Hepatocyte (in vitro differentiated cells): ENCODE measurements around the gene INPP4B. TPM values are rescaled to one million over a fixed set of nuclear protein-coding genes. Genes with fewer than 3 reads are reported as not detected.

Source experiments
- DNase-seq: peaks from one replicate; pipeline ENCODE4 v3.0.0-alpha.2; 2016; ENCODE audit warnings: low spot score
- H2AFZ ChIP-seq: fragments of 200-600 bp; sonication (generic); 2 replicates; pipeline ENCODE4 v1.6.0; 2016; ENCODE audit warnings: antibody characterized with exemption, mild to moderate bottlenecking
- H3K27ac ChIP-seq: fragments of 200-600 bp; sonication (generic); 2 replicates; pipeline ENCODE4 v1.5.1; 2016; ENCODE audit warnings: mild to moderate bottlenecking
- H3K27me3 ChIP-seq: fragments of 200-600 bp; sonication (generic); 2 replicates; pipeline ENCODE4 v1.6.1; 2016
- H3K36me3 ChIP-seq: fragments of 200-600 bp; sonication (generic); replicated peaks from 2 replicates; pipeline ENCODE4 v1.5.1; 2016; ENCODE audit warnings: low read depth; ENCODE audit not compliant: insufficient read depth
- H3K4me1 ChIP-seq: fragments of 200-600 bp; sonication (generic); 2 replicates; pipeline ENCODE4 v1.5.1; 2016; ENCODE audit warnings: mild to moderate bottlenecking, moderate library complexity; ENCODE audit not compliant: insufficient read depth
- H3K4me2 ChIP-seq: fragments of 200-600 bp; sonication (generic); 2 replicates; pipeline ENCODE4 v1.6.0; 2016
- H3K4me3 ChIP-seq: fragments of 200-600 bp; sonication (generic); 2 replicates; pipeline ENCODE4 v1.5.1; 2016; ENCODE audit warnings: mild to moderate bottlenecking
- H3K79me2 ChIP-seq: fragments of 200-600 bp; sonication (generic); 2 replicates; pipeline ENCODE4 v1.6.0; 2017; ENCODE audit warnings: mild to moderate bottlenecking
- H3K9me2 ChIP-seq: fragments of 200-600 bp; sonication (generic); replicated peaks from 2 replicates; pipeline ENCODE4 v1.6.0; 2017; ENCODE audit warnings: mild to moderate bottlenecking; ENCODE audit not compliant: insufficient read depth
- H3K9me3 ChIP-seq: fragments of 200-600 bp; sonication (generic); 2 replicates; pipeline ENCODE4 v1.5.1; 2016; ENCODE audit warnings: low read depth, mild to moderate bottlenecking
- H4K20me1 ChIP-seq: fragments of 200-600 bp; sonication (generic); 2 replicates; pipeline ENCODE4 v1.6.0; 2016; ENCODE audit warnings: mild to moderate bottlenecking; ENCODE audit not compliant: insufficient read depth, poor library complexity, severe bottlenecking
- CTCF ChIP-seq: fragments of 200-600 bp; sonication (generic); IDR thresholded peaks from 2 replicates; pipeline ENCODE4 v1.5.1; 2016; ENCODE audit warnings: antibody characterized with exemption, mild to moderate bottlenecking; ENCODE audit not compliant: poor library complexity
- EZH2 ChIP-seq: fragments of 200-600 bp; sonication (generic); IDR thresholded peaks from 2 replicates; pipeline ENCODE4 v1.6.1; 2016; ENCODE audit warnings: antibody characterized with exemption, mild to moderate bottlenecking, borderline replicate concordance
- EZH2phosphoT487 ChIP-seq: fragments of 200-600 bp; sonication (generic); IDR thresholded peaks from one replicate; pipeline ENCODE4 v1.6.1; 2018; ENCODE audit warnings: antibody characterized with exemption, mild to moderate bottlenecking, low read depth, moderate library complexity; ENCODE audit not compliant: unreplicated experiment, severe bottlenecking
- WGBS: methylation state at CpG from one replicate; pipeline ENCODE4 v1.1.6; 2016; ENCODE audit warnings: low lambda C conversion rate; ENCODE audit errors: missing lambda C conversion rate; 5-methylcytosine and 5-hydroxymethylcytosine counted together
- polyA plus RNA-seq: library from polyadenylated mRNA; unstranded; fragments of >200 nt; fragmentation: Nextera tagmentation; extraction: Ambion mirVana; gene quantifications from 2 replicates; pipeline ENCODE4 v1.2.1, GENCODE V29; 2016
- total RNA-seq: library from RNA; depleted of rRNA; stranded (reverse); fragments of >200 nt; gene quantifications from 2 replicates; pipeline ENCODE4 v1.2.3, GENCODE V29; 2014

Gene INPP4B
- total and polyA plus RNA-seq, 2 experiments from 2014 or later = 4.2 to 7.1 TPM

- no peak overlapping the region for H3K4me3 ChIP-seq
- no peaks in the 10 kb centered on the region for H4K20me1 ChIP-seq
- no peak overlapping the region for H3K4me2 ChIP-seq
- no peaks in the 10 kb centered on the region for H3K4me1 ChIP-seq
- H3K36me3 ChIP-seq = no peaks in the 10 kb centered on the region
- H3K9me3 ChIP-seq = no peaks in the 10 kb centered on the region
- no peak for DNase-seq
- no peaks in the 10 kb centered on the region for H3K9me2 ChIP-seq
- 85% methylated on average over 2 of the region's 2 CpGs for WGBS
- no peak overlapping the region for H2AFZ ChIP-seq
- no peak overlapping the region for H3K27ac ChIP-seq
- no peaks in the 10 kb centered on the region for H3K27me3 ChIP-seq
- TF ChIP-seq EZH2 (no peak), EZH2phosphoT487 (no peak), CTCF (no peak)
- H3K79me2 ChIP-seq = no peaks in the 10 kb centered on the region
These were observed 406.0 kb downstream of the INPP4B start for GRCh38 chr4:142440093-142440492.

GRCh38 chr4:142435599-142436235 is 410.4 kb downstream of the INPP4B start:
- Histone ChIP-seq H3K27ac (no peak overlapping the region), H3K79me2 (no peaks in the 10 kb centered on the region), H4K20me1 (no peaks in the 10 kb centered on the region), H3K4me1 (no peaks in the 10 kb centered on the region), H3K27me3 (no peaks in the 10 kb centered on the region), H2AFZ (no peak overlapping the region), H3K36me3 (no peaks in the 10 kb centered on the region), H3K9me2 (no peaks in the 10 kb centered on the region), H3K4me2 (no peak overlapping the region), H3K4me3 (no peak overlapping the region), H3K9me3 (no peaks in the 10 kb centered on the region)
- WGBS = 64% methylated on average over 8 of the region's 8 CpGs
- DNase-seq = peak; percentile 21
- no peak for TF ChIP-seq EZH2
- TF ChIP-seq CTCF = no peak
- no peak for TF ChIP-seq EZH2phosphoT487

GRCh38 chr4:142434519-142435224 is 411.4 kb downstream of the INPP4B start:
- Histone ChIP-seq H3K79me2 (no peaks in the 10 kb centered on the region), H3K4me3 (no peak overlapping the region)

More at GRCh38 chr4:142434519-142435224, 411.4 kb downstream of the INPP4B start:
- no peaks in the 10 kb centered on the region for H3K9me2 ChIP-seq
- no peak overlapping the region for H3K27ac ChIP-seq
- no peaks in the 10 kb centered on the region for H3K9me3 ChIP-seq
- no peaks in the 10 kb centered on the region for H3K4me1 ChIP-seq
- no peak for TF ChIP-seq EZH2phosphoT487
- no peak for TF ChIP-seq CTCF
- TF ChIP-seq EZH2 = no peak
- H3K36me3 ChIP-seq = no peaks in the 10 kb centered on the region
- 87% methylated on average over 2 of the region's 2 CpGs for WGBS
- no peak overlapping the region for H2AFZ ChIP-seq
- H4K20me1 ChIP-seq = no peaks in the 10 kb centered on the region
- no peaks in the 10 kb centered on the region for H3K27me3 ChIP-seq
- no peak for DNase-seq
- no peak overlapping the region for H3K4me2 ChIP-seq
